ENCODE results near the gene FAM43A. TPM values are rescaled to one million over a fixed set of nuclear protein-coding genes. Genes with fewer than 3 reads are reported as not detected.
A peak's percentile ranks its signal among the peaks of the same experiment; 100 is the strongest.

Gene FAM43A
- total RNA-seq, 1 donor from 2014 or later, result 33.9 TPM

- DNase-seq (ENCODE audit: low spot score), result no peak
- intact Hi-C loops (cut with DNase I), result loop anchor here (2.0 to 5.0 kb wide), 2 partner anchors 91 to 585 kb away; no protein-coding TSS in a partner anchor
Measured at GRCh38 chr3:194673761-194674160, 11.9 kb upstream of the FAM43A start.

GRCh38 chr3:194675081-194675640, 10.5 kb upstream of the FAM43A start:
- no peak for DNase-seq (ENCODE audit: low spot score)
- intact Hi-C loops (cut with DNase I), result no loop called here

GRCh38 chr3:194675680-194676079, 10.0 kb upstream of the FAM43A start:
- intact Hi-C loops (cut with DNase I), result no loop called here
- no peak for DNase-seq (ENCODE audit: low spot score)

- intact Hi-C loops (cut with DNase I), result no loop called here
- DNase-seq (ENCODE audit: low spot score), result no peak
Measured at GRCh38 chr3:194676471-194676870, 9.2 kb upstream of the FAM43A start.

GRCh38 chr3:194680888-194681615, 4.6 kb upstream of the FAM43A start:
- no peak for DNase-seq (ENCODE audit: low spot score)
- intact Hi-C loops (cut with DNase I), result loop anchor here (5.0 kb wide), 1 partner anchor 841 kb away; no protein-coding TSS in a partner anchor

- no peak for DNase-seq (ENCODE audit: low spot score)
- intact Hi-C loops (cut with DNase I), result loop anchor here (2.0 to 5.0 kb wide), 3 partner anchors 425 to 840 kb away; no protein-coding TSS in a partner anchor
Measured at GRCh38 chr3:194682189-194682693, 3.4 kb upstream of the FAM43A start.

GRCh38 chr3:194682694-194683310, 2.9 kb upstream of the FAM43A start:
- DNase-seq (ENCODE audit: low spot score), result peak; percentile 82
- intact Hi-C loops (cut with DNase I), result loop anchor here (2.0 to 5.0 kb wide), 3 partner anchors 424 to 839 kb away; no protein-coding TSS in a partner anchor

- intact Hi-C loops (cut with DNase I), result loop anchor here (2.0 to 5.0 kb wide), 3 partner anchors 423 to 839 kb away; no protein-coding TSS in a partner anchor
Measured at GRCh38 chr3:194683380-194683779, 2.3 kb upstream of the FAM43A start.

GRCh38 chr3:194685065-194685717, 492 bp upstream of the FAM43A start:
- no peak for DNase-seq (ENCODE audit: low spot score)
- intact Hi-C loops (cut with DNase I), result loop anchor here (5.0 kb wide), 1 partner anchor 317 kb away; no protein-coding TSS in a partner anchor

More at GRCh38 chr3:194683380-194683779, 2.3 kb upstream of the FAM43A start:
- no peak for DNase-seq (ENCODE audit: low spot score)

- DNase-seq (ENCODE audit: low spot score), result no peak
- intact Hi-C loops (cut with DNase I), result loop anchor here (2.0 to 5.0 kb wide), 6 partner anchors 86 to 316 kb away; no protein-coding TSS in a partner anchor
Measured at GRCh38 chr3:194686414-194686815, 732 bp downstream of the FAM43A start.

GRCh38 chr3:194686816-194687637, 1.3 kb downstream of the FAM43A start:
- peak; percentile 82 for DNase-seq (ENCODE audit: low spot score)
- intact Hi-C loops (cut with DNase I), result loop anchor here (2.0 to 5.0 kb wide), 6 partner anchors 86 to 315 kb away; no protein-coding TSS in a partner anchor

GRCh38 chr3:194687638-194688199, 2.0 kb downstream of the FAM43A start:
- intact Hi-C loops (cut with DNase I), result loop anchor here (1.0 to 5.0 kb wide), 8 partner anchors 25 to 315 kb away; no protein-coding TSS in a partner anchor
- peak; percentile 92 for DNase-seq (ENCODE audit: low spot score)

- intact Hi-C loops (cut with DNase I), result loop anchor here (1.0 to 5.0 kb wide), 3 partner anchors 24 to 314 kb away; no protein-coding TSS in a partner anchor
- DNase-seq (ENCODE audit: low spot score), result peak; percentile 82
Measured at GRCh38 chr3:194688200-194688740, 2.6 kb downstream of the FAM43A start.

GRCh38 chr3:194688946-194689345, 3.3 kb downstream of the FAM43A start:
- no peak for DNase-seq (ENCODE audit: low spot score)
- intact Hi-C loops (cut with DNase I), result loop anchor here (1.0 to 5.0 kb wide), 3 partner anchors 23 to 313 kb away; no protein-coding TSS in a partner anchor

GRCh38 chr3:194689493-194689944, 3.8 kb downstream of the FAM43A start:
- intact Hi-C loops (cut with DNase I), result loop anchor here (2.0 to 5.0 kb wide), 2 partner anchors 49 to 313 kb away; no protein-coding TSS in a partner anchor
- DNase-seq (ENCODE audit: low spot score), result peak; percentile 80

GRCh38 chr3:194690501-194691372, 5.1 kb downstream of the FAM43A start:
- intact Hi-C loops (cut with DNase I), result no loop called here
- DNase-seq (ENCODE audit: low spot score), result no peak
